ENCODE results near the gene FARS2.

- no peak for TF ChIP-seq CTCF (IDR thresholded peaks at IDR 0.05; ENCODE audit: poor library complexity, severe bottlenecking)
- no peak for TF ChIP-seq POLR2AphosphoS5 (IDR thresholded peaks at IDR 0.05)
- TF ChIP-seq EZH2 (IDR thresholded peaks at IDR 0.05; ENCODE audit: borderline replicate concordance, insufficient read depth, low read length, poor library complexity, severe bottlenecking): no peak
- no peak for TF ChIP-seq RAD21 (conservative IDR thresholded peaks at IDR 0.05)
- TF ChIP-seq MXI1 (conservative IDR thresholded peaks at IDR 0.05; ENCODE audit: poor library complexity, severe bottlenecking): no peak
Measured at GRCh38 chr6:5693225-5694145, 432.2 kb downstream of the FARS2 start.
